Measurements from ENCODE around the gene ENTPD2. TPM values are rescaled to one million over a fixed set of nuclear protein-coding genes. Genes with fewer than 3 reads are reported as not detected.

ENTPD2 gene
- total and polyA plus RNA-seq, 12 donors: 0.28 to 1.7 (median 0.49) TPM; not detected in 6

DNA sequence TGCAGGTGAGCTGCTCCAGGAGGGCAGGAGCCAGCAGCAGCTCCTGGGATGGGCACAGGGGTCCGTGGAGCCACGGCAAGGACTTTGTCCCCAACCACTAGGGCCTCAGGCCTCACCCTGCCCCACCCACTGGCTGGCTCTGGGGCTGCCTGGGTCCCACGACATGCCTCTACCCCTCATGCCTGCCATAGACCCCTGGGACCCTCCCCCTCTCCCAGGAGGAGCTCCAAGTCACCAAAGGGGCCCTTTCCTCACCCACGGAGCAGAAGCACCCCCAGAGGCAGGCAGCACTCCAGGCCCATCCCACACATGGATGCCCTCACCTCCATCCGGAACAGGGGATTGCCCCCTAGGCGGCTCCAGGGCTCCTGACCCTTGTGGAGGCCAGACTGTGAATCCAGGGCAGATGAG is 32.3 kb downstream of the ENTPD2 start:
- Histone ChIP-seq H3K9me3 (replicated peaks in 1 of 3) (no peaks in the 10 kb centered on the region), H3K36me3 (replicated peaks in 1 of 2) (peaks cover 0 to 14% of the 10 kb centered on the region in 2 donors), H3K27ac (no peak overlapping the region), H3K4me1 (replicated peaks in 1 of 2) (no peaks in the 10 kb centered on the region), H3K4me3 (no peak overlapping the region), H3K27me3 (no peaks in the 10 kb centered on the region)
- intact Hi-C loops (cut with DNase I): loop anchor here in 1 of 2 donors (5.0 kb wide), 1 partner anchor 64 kb away; no protein-coding TSS in a partner anchor
- DNase-seq: no peak
- WGBS, 4 donors: 86 to 89% (median 88%) methylated on average over 2 to 6 of the region's 6 CpGs; no CpG with 5 or more reads in 1 of the 4 donors
- TF ChIP-seq, protein P1, sequence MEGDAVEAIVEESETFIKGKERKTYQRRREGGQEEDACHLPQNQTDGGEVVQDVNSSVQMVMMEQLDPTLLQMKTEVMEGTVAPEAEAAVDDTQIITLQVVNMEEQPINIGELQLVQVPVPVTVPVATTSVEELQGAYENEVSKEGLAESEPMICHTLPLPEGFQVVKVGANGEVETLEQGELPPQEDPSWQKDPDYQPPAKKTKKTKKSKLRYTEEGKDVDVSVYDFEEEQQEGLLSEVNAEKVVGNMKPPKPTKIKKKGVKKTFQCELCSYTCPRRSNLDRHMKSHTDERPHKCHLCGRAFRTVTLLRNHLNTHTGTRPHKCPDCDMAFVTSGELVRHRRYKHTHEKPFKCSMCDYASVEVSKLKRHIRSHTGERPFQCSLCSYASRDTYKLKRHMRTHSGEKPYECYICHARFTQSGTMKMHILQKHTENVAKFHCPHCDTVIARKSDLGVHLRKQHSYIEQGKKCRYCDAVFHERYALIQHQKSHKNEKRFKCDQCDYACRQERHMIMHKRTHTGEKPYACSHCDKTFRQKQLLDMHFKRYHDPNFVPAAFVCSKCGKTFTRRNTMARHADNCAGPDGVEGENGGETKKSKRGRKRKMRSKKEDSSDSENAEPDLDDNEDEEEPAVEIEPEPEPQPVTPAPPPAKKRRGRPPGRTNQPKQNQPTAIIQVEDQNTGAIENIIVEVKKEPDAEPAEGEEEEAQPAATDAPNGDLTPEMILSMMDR (IDR thresholded peaks at IDR 0.05): no peak
- TF ChIP-seq POLR2A (IDR thresholded peaks at IDR 0.05): no peak

DNA sequence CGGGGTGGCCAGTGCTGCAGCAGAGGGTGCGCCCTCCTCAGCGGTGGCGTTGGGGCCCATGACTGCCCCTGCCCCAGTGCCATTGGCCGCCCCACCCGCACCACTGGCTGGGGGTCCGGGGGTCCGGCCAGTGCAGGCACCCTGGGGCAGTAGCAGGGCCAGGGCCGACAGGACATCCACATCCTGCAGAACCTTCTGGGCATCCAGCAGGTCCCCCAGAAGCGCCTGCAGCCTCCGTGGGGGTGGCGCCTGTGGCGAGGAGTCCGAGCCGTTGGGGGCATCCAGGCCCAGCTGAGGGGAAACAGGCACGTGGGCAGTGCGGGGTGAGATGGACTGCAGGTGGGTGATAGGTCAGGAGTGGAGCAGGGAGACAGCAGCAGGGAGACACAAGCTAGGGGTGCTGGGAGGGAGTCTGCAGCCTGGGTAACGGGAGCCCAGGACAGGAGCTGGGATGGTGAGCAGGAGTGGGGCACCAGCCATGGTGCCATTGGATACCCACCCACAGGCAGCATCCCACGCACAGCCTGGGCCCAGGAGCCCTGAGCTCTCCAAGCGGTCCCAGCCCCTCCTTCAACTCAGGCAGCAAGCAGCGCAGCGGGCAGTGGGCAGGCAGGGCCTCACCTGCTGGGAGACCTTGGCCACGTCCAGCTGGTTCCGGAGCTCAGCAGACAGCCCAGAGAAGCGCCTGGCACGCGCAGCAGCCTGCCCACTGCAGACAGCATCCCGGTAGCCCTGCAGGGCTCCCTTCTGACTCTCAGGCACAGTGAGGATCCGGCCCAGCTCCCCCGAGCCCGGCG is 32.9 kb downstream of the ENTPD2 start:
- no peaks in the 10 kb centered on the region for H3K9me3 ChIP-seq (replicated peaks in 1 of 3)
- no peak for TF ChIP-seq POLR2A (IDR thresholded peaks at IDR 0.05)
- TF ChIP-seq, protein P1 (IDR thresholded peaks at IDR 0.05): no peak
- WGBS, 4 donors: 89 to 96% (median 95%) methylated on average over 14 to 32 of the region's 32 CpGs
- DNase-seq: no peak
- H3K4me3 ChIP-seq: no peak overlapping the region
- intact Hi-C loops (cut with DNase I): loop anchor here in 1 of 2 donors (5.0 kb wide), 1 partner anchor 64 kb away; no protein-coding TSS in a partner anchor
- H3K36me3 ChIP-seq (replicated peaks in 1 of 2): peaks cover 0 to 20% of the 10 kb centered on the region in 2 donors
- no peak overlapping the region for H3K27ac ChIP-seq
- H3K4me1 ChIP-seq (replicated peaks in 1 of 2): no peaks in the 10 kb centered on the region
- H3K27me3 ChIP-seq: no peaks in the 10 kb centered on the region

DNA sequence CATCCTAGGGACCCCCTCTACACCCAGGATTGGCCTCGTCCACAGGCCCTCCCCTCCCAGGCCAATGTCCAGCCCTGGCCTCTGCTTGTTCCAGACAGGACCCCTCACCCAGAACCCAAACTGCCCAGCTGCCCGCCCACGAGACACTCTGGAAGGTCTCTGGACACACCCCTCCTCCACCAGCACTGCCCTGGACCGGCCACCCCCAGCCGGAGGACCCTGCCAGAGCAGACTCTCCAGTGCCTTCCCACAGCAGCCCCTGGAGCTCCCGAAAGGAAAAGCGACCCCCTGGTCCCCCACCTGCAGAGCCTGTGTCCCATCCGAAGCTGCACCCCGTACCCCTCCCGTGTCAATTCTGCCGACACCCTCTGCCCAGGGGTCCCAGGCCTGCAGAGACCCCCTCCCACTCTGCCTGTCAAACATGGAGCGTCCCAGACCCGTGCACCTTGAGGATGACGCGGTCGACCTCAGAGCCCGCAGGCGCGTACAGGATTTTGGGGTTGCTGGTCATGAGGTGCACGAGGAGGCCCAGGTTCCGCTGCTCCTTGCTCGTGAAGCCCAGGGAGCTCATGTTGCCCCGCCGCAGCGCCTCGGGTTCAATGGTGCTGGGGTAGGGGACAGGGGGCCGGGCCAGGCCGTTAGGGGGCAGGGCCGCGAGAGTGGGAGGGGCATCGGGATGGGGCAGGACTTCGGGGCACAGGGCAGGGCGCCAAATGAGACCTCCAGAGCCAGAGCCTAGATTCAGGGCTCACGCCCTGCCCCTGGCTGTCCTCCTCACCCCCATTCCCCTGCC is 33.8 kb downstream of the ENTPD2 start:
- Histone ChIP-seq H3K27me3 (no peaks in the 10 kb centered on the region), H3K27ac (no peak overlapping the region), H3K4me3 (no peak overlapping the region), H3K9me3 (replicated peaks in 1 of 3) (no peaks in the 10 kb centered on the region), H3K36me3 (replicated peaks in 1 of 2) (peaks cover 0 to 28% of the 10 kb centered on the region in 2 donors), H3K4me1 (replicated peaks in 1 of 2) (no peaks in the 10 kb centered on the region)
- TF ChIP-seq POLR2A (IDR thresholded peaks at IDR 0.05): no peak
- TF ChIP-seq, protein P1 (IDR thresholded peaks at IDR 0.05): no peak
- 94 to 96% (median 96%) methylated on average over 12 to 34 of the region's 34 CpGs for WGBS, 4 donors
- intact Hi-C loops (cut with DNase I): loop anchor here in 1 of 2 donors (5.0 kb wide), 1 partner anchor 63 kb away; no protein-coding TSS in a partner anchor
- DNase-seq: no peak

Measured in adrenal gland (tissue), 12 donors.